DOHH2 (cell line): Measurements from ENCODE around the gene CARS2.

Experiments
- H3F3A ChIP-seq: fragments of 200-600 bp; sonication (generic), shearing (Covaris generic); 2 replicates; pipeline ENCODE4 v1.6.0; 2016; ENCODE audit warnings: antibody characterized with exemption, mild to moderate bottlenecking; ENCODE audit not compliant: control insufficient read depth, insufficient read depth
- H3K27ac ChIP-seq: fragments of 200-600 bp; sonication (generic); 2 replicates; pipeline ENCODE4 v1.5.1; 2014; ENCODE audit warnings: low read depth, mild to moderate bottlenecking, low read length, moderate library complexity
- H3K27me3 ChIP-seq: fragments of 200-600 bp; sonication (generic); 2 replicates; pipeline ENCODE4 v1.6.1; 2014; ENCODE audit warnings: mild to moderate bottlenecking, low read length, mixed read lengths; ENCODE audit not compliant: control insufficient read depth
- H3K36me3 ChIP-seq: fragments of 200-600 bp; sonication (generic); 2 replicates; pipeline ENCODE4 v1.6.1; 2014; ENCODE audit warnings: mild to moderate bottlenecking, low read length, moderate library complexity, mixed read lengths; ENCODE audit not compliant: control insufficient read depth
- H3K4me1 ChIP-seq: fragments of 200-600 bp; sonication (generic); 2 replicates; pipeline ENCODE4 v1.6.1; 2014; ENCODE audit warnings: mild to moderate bottlenecking, low read length, mixed read lengths; ENCODE audit not compliant: control insufficient read depth
- H3K4me2 ChIP-seq: fragments of 200-600 bp; sonication (generic); 2 replicates; pipeline ENCODE4 v1.6.0; 2014; ENCODE audit warnings: mild to moderate bottlenecking, low read length, moderate library complexity
- H3K4me3 ChIP-seq: fragments of 200-600 bp; sonication (generic); 2 replicates; pipeline ENCODE4 v1.5.1; 2014; ENCODE audit warnings: mild to moderate bottlenecking, low read length, mixed read lengths
- H3K79me2 ChIP-seq: fragments of 200-600 bp; sonication (generic); 2 replicates; pipeline ENCODE4 v1.6.1; 2014; ENCODE audit warnings: mild to moderate bottlenecking, low read length, mixed read lengths; ENCODE audit not compliant: control insufficient read depth
- H3K9me2 ChIP-seq: fragments of 200-600 bp; sonication (generic); replicated peaks from 2 replicates; pipeline ENCODE4 v1.6.1; 2014; ENCODE audit warnings: mild to moderate bottlenecking, low read length, mixed read lengths; ENCODE audit not compliant: control insufficient read depth
- H3K9me3 ChIP-seq: fragments of 200-600 bp; sonication (generic); 2 replicates; pipeline ENCODE4 v1.6.1; 2014; ENCODE audit warnings: antibody characterized with exemption, low read length, mixed read lengths; ENCODE audit not compliant: control insufficient read depth, insufficient read depth
- H4K20me1 ChIP-seq: fragments of 200-600 bp; sonication (generic); 2 replicates; pipeline ENCODE4 v1.6.0; 2014; ENCODE audit warnings: low read depth, mild to moderate bottlenecking, antibody characterized with exemption, low read length, moderate library complexity; ENCODE audit not compliant: control insufficient read depth, insufficient read depth
- EZH2phosphoT487 ChIP-seq: fragments of 200-600 bp; sonication (generic); IDR thresholded peaks from 2 replicates; pipeline ENCODE4 v1.6.1; 2017; ENCODE audit warnings: borderline replicate concordance, mild to moderate bottlenecking, antibody characterized with exemption, low read length, moderate library complexity, mixed read lengths
- TF ChIP-seq, protein P1 (sequence below): fragments of 200-600 bp; sonication (generic); IDR thresholded peaks from one replicate; pipeline ENCODE4 v1.5.1; 2014; ENCODE audit warnings: antibody characterized with exemption, mild to moderate bottlenecking, low read depth, low read length; ENCODE audit not compliant: poor library complexity, severe bottlenecking

The CARS2 gene

DNA sequence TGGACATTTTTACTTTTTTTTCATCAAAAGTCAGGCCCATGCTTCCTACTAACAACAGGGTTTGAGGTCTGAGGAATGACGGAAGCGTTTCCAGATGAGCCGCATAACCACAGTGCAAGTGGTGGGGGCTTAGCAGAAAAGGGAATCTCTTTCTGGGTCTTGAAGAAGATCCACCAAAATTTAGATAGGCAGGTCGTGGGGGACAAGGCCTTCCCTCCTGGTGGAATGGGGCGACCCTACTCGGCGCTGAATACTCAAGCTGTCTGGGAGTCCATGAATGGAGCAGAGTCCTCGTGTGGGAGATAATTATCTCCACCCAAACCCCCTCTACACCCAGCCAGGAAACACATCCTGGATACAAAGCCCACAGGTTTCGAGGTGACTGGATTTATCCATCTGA lies 36.9 kb downstream of the CARS2 start:
- Histone ChIP-seq H3K4me3 (no peak overlapping the region), H3K27ac (no peak overlapping the region), H4K20me1 (no peaks in the 10 kb centered on the region), H3K4me2 (no peak overlapping the region), H3K9me2 (no peaks in the 10 kb centered on the region), H3K9me3 (no peaks in the 10 kb centered on the region), H3K4me1 (peaks cover 2% of the 10 kb centered on the region; the same call in 1 of the 2 replicates), H3K36me3 (peaks cover 49% of the 10 kb centered on the region), H3F3A (no peaks in the 10 kb centered on the region), H3K79me2 (peaks cover under 1% of the 10 kb centered on the region), H3K27me3 (no peaks in the 10 kb centered on the region)
- TF ChIP-seq EZH2phosphoT487 = no peak
- TF ChIP-seq, protein P1, sequence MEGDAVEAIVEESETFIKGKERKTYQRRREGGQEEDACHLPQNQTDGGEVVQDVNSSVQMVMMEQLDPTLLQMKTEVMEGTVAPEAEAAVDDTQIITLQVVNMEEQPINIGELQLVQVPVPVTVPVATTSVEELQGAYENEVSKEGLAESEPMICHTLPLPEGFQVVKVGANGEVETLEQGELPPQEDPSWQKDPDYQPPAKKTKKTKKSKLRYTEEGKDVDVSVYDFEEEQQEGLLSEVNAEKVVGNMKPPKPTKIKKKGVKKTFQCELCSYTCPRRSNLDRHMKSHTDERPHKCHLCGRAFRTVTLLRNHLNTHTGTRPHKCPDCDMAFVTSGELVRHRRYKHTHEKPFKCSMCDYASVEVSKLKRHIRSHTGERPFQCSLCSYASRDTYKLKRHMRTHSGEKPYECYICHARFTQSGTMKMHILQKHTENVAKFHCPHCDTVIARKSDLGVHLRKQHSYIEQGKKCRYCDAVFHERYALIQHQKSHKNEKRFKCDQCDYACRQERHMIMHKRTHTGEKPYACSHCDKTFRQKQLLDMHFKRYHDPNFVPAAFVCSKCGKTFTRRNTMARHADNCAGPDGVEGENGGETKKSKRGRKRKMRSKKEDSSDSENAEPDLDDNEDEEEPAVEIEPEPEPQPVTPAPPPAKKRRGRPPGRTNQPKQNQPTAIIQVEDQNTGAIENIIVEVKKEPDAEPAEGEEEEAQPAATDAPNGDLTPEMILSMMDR = no peak

DNA sequence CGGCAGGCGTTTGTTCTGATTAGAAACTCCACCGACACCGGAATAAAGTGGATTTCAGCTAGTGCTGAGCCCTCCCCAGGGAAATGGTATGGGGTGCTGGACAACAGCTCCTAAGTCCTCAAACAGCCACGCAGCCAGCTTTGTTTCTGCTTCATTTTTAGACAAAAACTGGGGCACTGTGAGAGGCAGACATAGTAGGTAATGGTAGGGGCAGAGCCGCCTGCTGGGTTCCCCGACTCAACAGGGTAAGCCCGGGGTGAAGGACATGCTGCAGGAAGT lies 39.7 kb downstream of the CARS2 start:
- H3K79me2 ChIP-seq = no peaks in the 10 kb centered on the region
- no peak overlapping the region for H3K4me2 ChIP-seq
- TF ChIP-seq EZH2phosphoT487 = no peak
- TF ChIP-seq, protein P1 = no peak
- no peak overlapping the region for H3K4me3 ChIP-seq
- H3K9me3 ChIP-seq = no peaks in the 10 kb centered on the region
- no peaks in the 10 kb centered on the region for H3K27me3 ChIP-seq
- H3K36me3 ChIP-seq = peaks cover 77% of the 10 kb centered on the region
- H3K27ac ChIP-seq = no peak overlapping the region
- H3K4me1 ChIP-seq = no peaks in the 10 kb centered on the region
- no peaks in the 10 kb centered on the region for H3F3A ChIP-seq
- H3K9me2 ChIP-seq = no peaks in the 10 kb centered on the region
- H4K20me1 ChIP-seq = no peaks in the 10 kb centered on the region

DNA sequence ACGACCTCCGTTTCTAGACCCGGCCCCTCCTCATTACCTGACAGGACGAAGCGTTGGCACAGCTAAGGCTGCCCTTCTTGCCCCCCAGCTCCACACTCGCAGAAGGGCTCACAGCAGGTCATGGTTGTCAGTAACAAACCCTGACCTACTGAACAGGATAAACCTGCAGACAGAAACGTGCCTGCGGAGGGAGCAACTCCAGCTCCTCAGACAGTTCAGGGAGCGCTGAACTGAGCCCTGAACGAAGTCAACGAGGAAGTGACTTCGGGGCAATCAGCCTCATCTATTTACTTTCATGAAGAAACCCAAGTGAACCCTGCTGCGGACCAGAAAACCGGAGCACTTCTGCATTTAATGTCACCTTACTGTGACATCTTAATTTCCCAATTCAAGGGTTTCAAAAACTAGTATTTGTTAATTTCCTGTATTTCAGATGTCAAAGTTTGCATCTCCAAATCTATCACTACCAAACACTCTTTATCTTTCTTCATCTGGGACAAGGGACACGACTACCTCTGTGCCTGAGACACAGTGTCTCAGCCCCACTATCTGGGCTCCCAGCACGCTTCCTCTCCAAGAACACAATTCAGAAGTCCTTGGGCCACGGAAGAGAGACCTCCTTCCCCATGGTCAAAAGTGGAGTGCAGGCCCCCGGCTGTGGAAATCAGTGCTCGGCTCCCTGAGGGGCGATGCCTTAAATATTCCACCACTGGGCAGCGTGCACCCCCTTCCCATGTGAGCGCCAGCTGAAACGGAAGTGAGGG lies 40.2 kb downstream of the CARS2 start:
- Histone ChIP-seq H3K36me3 (peaks cover 80% of the 10 kb centered on the region), H4K20me1 (no peaks in the 10 kb centered on the region), H3K4me3 (no peak overlapping the region), H3K4me1 (no peaks in the 10 kb centered on the region), H3K27ac (no peak overlapping the region), H3K27me3 (no peaks in the 10 kb centered on the region), H3K4me2 (no peak overlapping the region), H3K79me2 (no peaks in the 10 kb centered on the region), H3F3A (no peaks in the 10 kb centered on the region), H3K9me3 (no peaks in the 10 kb centered on the region), H3K9me2 (no peaks in the 10 kb centered on the region)
- no peak for TF ChIP-seq EZH2phosphoT487
- TF ChIP-seq, protein P1 = no peak
